Limb (tissue), 2 donors: Measurements from ENCODE around the gene USH2A.
"Not testable (repeated sequence)": the region's sequence is repeated elsewhere in the genome, so short reads cannot be mapped to it uniquely, and the experiment has no call there.

ENCODE experiments used
- DNase-seq, 2 donors: peaks; one replicate each; pipeline ENCODE4 v3.0.0-alpha.2; 2016; ENCODE audit errors: extremely low spot score in 2 of 2

The USH2A gene

GRCh38 chr1:216389774-216390173 lies 33.5 kb downstream of the USH2A start:
- DNase-seq = no peak

- no peak for DNase-seq
Measured at GRCh38 chr1:216388558-216388957, 34.7 kb downstream of the USH2A start.

- no peak for DNase-seq
Measured at GRCh38 chr1:216387782-216388181, 35.5 kb downstream of the USH2A start.

GRCh38 chr1:216379441-216379840 lies 43.8 kb downstream of the USH2A start:
- DNase-seq = no peak

GRCh38 chr1:216368249-216368648 lies 55.0 kb downstream of the USH2A start:
- no peak for DNase-seq

GRCh38 chr1:216366979-216367378 lies 56.3 kb downstream of the USH2A start:
- no peak for DNase-seq

GRCh38 chr1:216356945-216357344 lies 66.3 kb downstream of the USH2A start:
- no peak for DNase-seq

- DNase-seq = no peak
Measured at GRCh38 chr1:216350186-216350585, 73.1 kb downstream of the USH2A start.

- DNase-seq = peak in 1 of 2 donors; percentile 23
Measured at GRCh38 chr1:216346526-216346925, 76.7 kb downstream of the USH2A start.

GRCh38 chr1:216340542-216340941 lies 82.7 kb downstream of the USH2A start:
- DNase-seq = not testable (repeated sequence)

GRCh38 chr1:216332462-216332861 lies 90.8 kb downstream of the USH2A start:
- no peak for DNase-seq

- no peak for DNase-seq
Measured at GRCh38 chr1:216332003-216332402, 91.2 kb downstream of the USH2A start.

- DNase-seq = no peak
Measured at GRCh38 chr1:216331211-216331610, 92.0 kb downstream of the USH2A start.

- DNase-seq = no peak
Measured at GRCh38 chr1:216330262-216330661, 93.0 kb downstream of the USH2A start.

GRCh38 chr1:216325946-216326345 lies 97.3 kb downstream of the USH2A start:
- no peak for DNase-seq

- no peak for DNase-seq
Measured at GRCh38 chr1:216325336-216325735, 97.9 kb downstream of the USH2A start.

- DNase-seq = no peak
Measured at GRCh38 chr1:216323344-216323743, 99.9 kb downstream of the USH2A start.

- DNase-seq = no peak
Measured at GRCh38 chr1:216314379-216315095, 108.7 kb downstream of the USH2A start.

- no peak for DNase-seq
Measured at GRCh38 chr1:216310776-216311175, 112.5 kb downstream of the USH2A start.

GRCh38 chr1:216306830-216307229 lies 116.4 kb downstream of the USH2A start:
- DNase-seq = no peak

- DNase-seq = no peak
Measured at GRCh38 chr1:216303690-216304089, 119.6 kb downstream of the USH2A start.

GRCh38 chr1:216293683-216294082 lies 129.6 kb downstream of the USH2A start:
- no peak for DNase-seq

- no peak for DNase-seq
Measured at GRCh38 chr1:216290074-216290473, 133.2 kb downstream of the USH2A start.

- DNase-seq = no peak
Measured at GRCh38 chr1:216285052-216285451, 138.2 kb downstream of the USH2A start.
